Measurements from ENCODE around the gene LEFTY1. TPM values are rescaled to one million over a fixed set of nuclear protein-coding genes. Genes with fewer than 3 reads are reported as not detected.

The LEFTY1 gene
- total and polyA plus RNA-seq, 2 of the 13 experiments (the other 11 are each of a cell fraction or from before 2014, with no cell fraction given): 0.29 to 0.79 TPM

GRCh38 chr1:225911191-225912130 is 22.5 kb upstream of the LEFTY1 start (continued):
- TF ChIP-seq, protein P1, sequence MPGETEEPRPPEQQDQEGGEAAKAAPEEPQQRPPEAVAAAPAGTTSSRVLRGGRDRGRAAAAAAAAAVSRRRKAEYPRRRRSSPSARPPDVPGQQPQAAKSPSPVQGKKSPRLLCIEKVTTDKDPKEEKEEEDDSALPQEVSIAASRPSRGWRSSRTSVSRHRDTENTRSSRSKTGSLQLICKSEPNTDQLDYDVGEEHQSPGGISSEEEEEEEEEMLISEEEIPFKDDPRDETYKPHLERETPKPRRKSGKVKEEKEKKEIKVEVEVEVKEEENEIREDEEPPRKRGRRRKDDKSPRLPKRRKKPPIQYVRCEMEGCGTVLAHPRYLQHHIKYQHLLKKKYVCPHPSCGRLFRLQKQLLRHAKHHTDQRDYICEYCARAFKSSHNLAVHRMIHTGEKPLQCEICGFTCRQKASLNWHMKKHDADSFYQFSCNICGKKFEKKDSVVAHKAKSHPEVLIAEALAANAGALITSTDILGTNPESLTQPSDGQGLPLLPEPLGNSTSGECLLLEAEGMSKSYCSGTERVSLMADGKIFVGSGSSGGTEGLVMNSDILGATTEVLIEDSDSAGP (CRISPR knock-in tag; IDR thresholded peaks at IDR 0.05; ENCODE audit: borderline replicate concordance): peak; percentile 73; the same call in 1 of the 2 replicates
- TF ChIP-seq BATF2 (CRISPR knock-in tag; IDR thresholded peaks at IDR 0.05) (no peak), HDAC2 (CRISPR knock-in tag; IDR thresholded peaks at IDR 0.05) (no peak), MAF1 (CRISPR knock-in tag; IDR thresholded peaks at IDR 0.05; ENCODE audit: borderline replicate concordance) (no peak), SNAI1 (CRISPR knock-in tag; IDR thresholded peaks at IDR 0.05; ENCODE audit: borderline replicate concordance) (0 out of 2 replicates have a peak, but pooled peaks have one; percentile 42), HNRNPL (IDR thresholded peaks at IDR 0.05; ENCODE audit: low read depth, low read length) (0 out of 2 replicates have a peak, but pooled peaks have one; percentile 37), SRY (CRISPR knock-in tag; IDR thresholded peaks at IDR 0.05) (no peak), MYC (CRISPR knock-in tag; IDR thresholded peaks at IDR 0.05; ENCODE audit: borderline replicate concordance) (peak; percentile 49; the same call in 1 of the 2 replicates), ZNF7 (CRISPR knock-in tag; IDR thresholded peaks at IDR 0.05) (no peak), SOX6 (IDR thresholded peaks at IDR 0.05) (no peak), SOX6 (CRISPR knock-in tag; IDR thresholded peaks at IDR 0.05) (peak; percentile 50; the same call in 1 of the 2 replicates), MXD4 (CRISPR knock-in tag; IDR thresholded peaks at IDR 0.05) (no peak), ZNF331 (CRISPR knock-in tag; IDR thresholded peaks at IDR 0.05) (no peak)
- TF ChIP-seq, protein P2, sequence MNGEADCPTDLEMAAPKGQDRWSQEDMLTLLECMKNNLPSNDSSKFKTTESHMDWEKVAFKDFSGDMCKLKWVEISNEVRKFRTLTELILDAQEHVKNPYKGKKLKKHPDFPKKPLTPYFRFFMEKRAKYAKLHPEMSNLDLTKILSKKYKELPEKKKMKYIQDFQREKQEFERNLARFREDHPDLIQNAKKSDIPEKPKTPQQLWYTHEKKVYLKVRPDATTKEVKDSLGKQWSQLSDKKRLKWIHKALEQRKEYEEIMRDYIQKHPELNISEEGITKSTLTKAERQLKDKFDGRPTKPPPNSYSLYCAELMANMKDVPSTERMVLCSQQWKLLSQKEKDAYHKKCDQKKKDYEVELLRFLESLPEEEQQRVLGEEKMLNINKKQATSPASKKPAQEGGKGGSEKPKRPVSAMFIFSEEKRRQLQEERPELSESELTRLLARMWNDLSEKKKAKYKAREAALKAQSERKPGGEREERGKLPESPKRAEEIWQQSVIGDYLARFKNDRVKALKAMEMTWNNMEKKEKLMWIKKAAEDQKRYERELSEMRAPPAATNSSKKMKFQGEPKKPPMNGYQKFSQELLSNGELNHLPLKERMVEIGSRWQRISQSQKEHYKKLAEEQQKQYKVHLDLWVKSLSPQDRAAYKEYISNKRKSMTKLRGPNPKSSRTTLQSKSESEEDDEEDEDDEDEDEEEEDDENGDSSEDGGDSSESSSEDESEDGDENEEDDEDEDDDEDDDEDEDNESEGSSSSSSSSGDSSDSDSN (CRISPR knock-in tag; IDR thresholded peaks at IDR 0.05): peak; percentile 37; the same call in 1 of the 2 replicates
